Endothelial cell of umbilical vein (primary cell): ENCODE results near the gene PEX16.

Experiments used
- CTCF ChIP-seq, 2 donors: IDR thresholded peaks; 1 replicate in 1 of 2; 2 replicates in 1 of 2; pipeline ENCODE4 v1.5.1; 2011; ENCODE audit warnings: low read length in 2 of 2, mild to moderate bottlenecking in 2 of 2, moderate library complexity in 2 of 2, control low read depth in 1 of 2, inconsistent platforms in 1 of 2, low read depth in 1 of 2; ENCODE audit not compliant: insufficient read depth in 1 of 2; ENCODE audit errors: extremely low read depth in 1 of 2
- EZH2 ChIP-seq: IDR thresholded peaks from 2 replicates; pipeline ENCODE4 v1.6.1; 2012; ENCODE audit warnings: borderline replicate concordance, low read depth, mild to moderate bottlenecking, moderate library complexity, low read length, inconsistent platforms; ENCODE audit not compliant: severe bottlenecking
- FOS ChIP-seq: IDR thresholded peaks from 2 replicates; pipeline ENCODE4 v1.6.1; 2011; ENCODE audit warnings: mild to moderate bottlenecking, low read length, moderate library complexity, borderline replicate concordance; ENCODE audit not compliant: insufficient read depth
- POLR2A ChIP-seq: IDR thresholded peaks from 2 replicates; pipeline ENCODE4 v1.6.1; 2012; ENCODE audit warnings: low read depth, mild to moderate bottlenecking, control low read depth, low read length

GRCh38 chr11:45928535-45929215 lies 11.0 kb upstream of the PEX16 start:
- TF ChIP-seq FOS (no peak), CTCF (IDR thresholded peaks at IDR 0.05; ENCODE audit: extremely low read depth in 1 of 2, insufficient read depth in 1 of 2, low read depth in 1 of 2, low read length in 2 of 2) (no peak), POLR2A (no peak), EZH2 (no peak)
